Nephron progenitor cell (in vitro differentiated cells): ENCODE results near the gene OAS3.
"Not testable (repeated sequence)": the region's sequence is repeated elsewhere in the genome, so short reads cannot be mapped to it uniquely, and the experiment has no call there.

Experiments used
- DNase-seq: peaks from one replicate; pipeline ENCODE4 v3.0.0; 2021
- H3K27ac Mint-ChIP-seq: 2 replicates; pipeline ENCODE4 v1.8.0; 2021; ENCODE audit warnings: mild to moderate bottlenecking, moderate library complexity, mixed read lengths
- H3K27me3 Mint-ChIP-seq: 2 replicates; pipeline ENCODE4 v1.8.0; 2021; ENCODE audit warnings: mild to moderate bottlenecking, low read depth, mixed read lengths; ENCODE audit not compliant: poor library complexity
- H3K36me3 Mint-ChIP-seq: 2 replicates; pipeline ENCODE4 v1.8.0; 2021; ENCODE audit warnings: low read depth, mixed read lengths
- H3K4me1 Mint-ChIP-seq: 2 replicates; pipeline ENCODE4 v1.8.0; 2021; ENCODE audit warnings: mixed read lengths
- H3K4me3 Mint-ChIP-seq: 2 replicates; pipeline ENCODE4 v1.8.0; 2021; ENCODE audit warnings: mild to moderate bottlenecking, moderate library complexity, mixed read lengths
- H3K9me3 Mint-ChIP-seq: 2 replicates; pipeline ENCODE4 v1.8.0; 2021; ENCODE audit warnings: mild to moderate bottlenecking, moderate library complexity, mixed read lengths
- CTCF ChIP-seq: fragments of 200-600 bp; sonication (generic); IDR thresholded peaks from 2 replicates; pipeline ENCODE4 v1.5.0; 2021; ENCODE audit warnings: antibody characterized with exemption

The OAS3 gene

GRCh38 chr12:112948806-112949205 is 10.5 kb downstream of the OAS3 start:
- H3K4me3 Mint-ChIP-seq: no peak overlapping the region
- no peaks in the 10 kb centered on the region for H3K36me3 Mint-ChIP-seq
- no peak overlapping the region for H3K27ac Mint-ChIP-seq
- no peak for DNase-seq
- H3K4me1 Mint-ChIP-seq: no peaks in the 10 kb centered on the region
- TF ChIP-seq CTCF: no peak
- peaks cover 30% of the 10 kb centered on the region for H3K27me3 Mint-ChIP-seq
- H3K9me3 Mint-ChIP-seq: no peaks in the 10 kb centered on the region

- H3K36me3 Mint-ChIP-seq: no peaks in the 10 kb centered on the region
- H3K27ac Mint-ChIP-seq: no peak overlapping the region
- H3K4me1 Mint-ChIP-seq: no peaks in the 10 kb centered on the region
- no peaks in the 10 kb centered on the region for H3K9me3 Mint-ChIP-seq
- DNase-seq: no peak
- H3K4me3 Mint-ChIP-seq: no peak overlapping the region
- H3K27me3 Mint-ChIP-seq: peaks cover 32% of the 10 kb centered on the region
- TF ChIP-seq CTCF: no peak
Observed at GRCh38 chr12:112950701-112951100, 12.4 kb downstream of the OAS3 start.

GRCh38 chr12:112957125-112957524 is 18.9 kb downstream of the OAS3 start:
- Mint-ChIP-seq H3K9me3 (peaks cover 37% of the 10 kb centered on the region), H3K27me3 (peaks cover 49% of the 10 kb centered on the region)
- H3K27ac Mint-ChIP-seq, H3K4me1 Mint-ChIP-seq, H3K4me3 Mint-ChIP-seq, DNase-seq, H3K36me3 Mint-ChIP-seq: not testable (repeated sequence)

GRCh38 chr12:112961074-112961473 is 22.8 kb downstream of the OAS3 start:
- DNase-seq: no peak
- Mint-ChIP-seq H3K4me3 (no peak overlapping the region), H3K4me1 (no peaks in the 10 kb centered on the region), H3K27ac (no peak overlapping the region), H3K36me3 (no peaks in the 10 kb centered on the region), H3K27me3 (peaks cover 49% of the 10 kb centered on the region), H3K9me3 (peaks cover 38% of the 10 kb centered on the region)
- no peak for TF ChIP-seq CTCF

- Mint-ChIP-seq H3K4me3 (no peak overlapping the region), H3K27me3 (peaks cover 44% of the 10 kb centered on the region), H3K4me1 (no peaks in the 10 kb centered on the region), H3K27ac (no peak overlapping the region), H3K9me3 (peaks cover 38% of the 10 kb centered on the region), H3K36me3 (no peaks in the 10 kb centered on the region)
- TF ChIP-seq CTCF: no peak
- DNase-seq: no peak
Observed at GRCh38 chr12:112961536-112961935, 23.3 kb downstream of the OAS3 start.

GRCh38 chr12:112962561-112962960 is 24.3 kb downstream of the OAS3 start:
- no peak for TF ChIP-seq CTCF
- Mint-ChIP-seq H3K36me3 (no peaks in the 10 kb centered on the region), H3K4me1 (no peaks in the 10 kb centered on the region), H3K4me3 (no peak overlapping the region), H3K27me3 (peaks cover 40% of the 10 kb centered on the region), H3K9me3 (peaks cover 38% of the 10 kb centered on the region), H3K27ac (no peak overlapping the region)
- DNase-seq: no peak
